ENCODE data around the gene TTC21A.

DNA sequence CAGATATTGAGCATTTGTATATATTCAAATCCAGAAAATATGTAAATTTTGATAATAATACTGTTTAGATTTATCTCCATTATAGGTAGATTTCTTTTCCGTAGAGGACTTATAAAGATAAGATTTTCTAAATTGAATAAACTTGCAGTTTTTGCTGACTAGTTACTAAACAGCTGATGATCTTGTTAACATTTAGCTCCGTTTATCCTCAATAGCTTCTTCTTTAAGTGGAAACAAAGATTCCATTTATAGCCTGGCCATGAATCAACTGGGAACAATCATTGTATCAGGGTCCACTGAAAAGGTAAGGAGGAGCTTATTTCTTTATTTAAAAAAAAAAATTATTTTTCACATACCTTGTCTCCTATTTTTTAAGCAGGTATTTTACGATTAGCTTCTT, 38.9 kb upstream of the TTC21A start:
- no peak for TF ChIP-seq EZH2 (IDR thresholded peaks at IDR 0.05; ENCODE audit: borderline replicate concordance)
- TF ChIP-seq, protein P1, sequence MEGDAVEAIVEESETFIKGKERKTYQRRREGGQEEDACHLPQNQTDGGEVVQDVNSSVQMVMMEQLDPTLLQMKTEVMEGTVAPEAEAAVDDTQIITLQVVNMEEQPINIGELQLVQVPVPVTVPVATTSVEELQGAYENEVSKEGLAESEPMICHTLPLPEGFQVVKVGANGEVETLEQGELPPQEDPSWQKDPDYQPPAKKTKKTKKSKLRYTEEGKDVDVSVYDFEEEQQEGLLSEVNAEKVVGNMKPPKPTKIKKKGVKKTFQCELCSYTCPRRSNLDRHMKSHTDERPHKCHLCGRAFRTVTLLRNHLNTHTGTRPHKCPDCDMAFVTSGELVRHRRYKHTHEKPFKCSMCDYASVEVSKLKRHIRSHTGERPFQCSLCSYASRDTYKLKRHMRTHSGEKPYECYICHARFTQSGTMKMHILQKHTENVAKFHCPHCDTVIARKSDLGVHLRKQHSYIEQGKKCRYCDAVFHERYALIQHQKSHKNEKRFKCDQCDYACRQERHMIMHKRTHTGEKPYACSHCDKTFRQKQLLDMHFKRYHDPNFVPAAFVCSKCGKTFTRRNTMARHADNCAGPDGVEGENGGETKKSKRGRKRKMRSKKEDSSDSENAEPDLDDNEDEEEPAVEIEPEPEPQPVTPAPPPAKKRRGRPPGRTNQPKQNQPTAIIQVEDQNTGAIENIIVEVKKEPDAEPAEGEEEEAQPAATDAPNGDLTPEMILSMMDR (IDR thresholded peaks at IDR 0.05; ENCODE audit: poor library complexity) = no peak

Data from hepatocyte (in vitro differentiated cells).